Loucy (cell line): ENCODE measurements around the gene PALD1.

Experiments used
- H2AFZ ChIP-seq: fragments of 200-600 bp; sonication (generic); 2 replicates; pipeline ENCODE4 v1.6.0; 2016; ENCODE audit warnings: antibody characterized with exemption, mild to moderate bottlenecking, low read length, moderate library complexity
- H3F3A ChIP-seq: fragments of 200-600 bp; 2 replicates; pipeline ENCODE4 v1.6.0; 2016; ENCODE audit warnings: antibody characterized with exemption, low read depth, mild to moderate bottlenecking
- H3K27me3 ChIP-seq: fragments of 200-600 bp; sonication (generic); 2 replicates; pipeline ENCODE4 v1.6.1; 2014; ENCODE audit warnings: low read length, mild to moderate bottlenecking; ENCODE audit not compliant: insufficient read depth, poor library complexity, severe bottlenecking
- H3K36me3 ChIP-seq: fragments of 200-600 bp; sonication (generic); 2 replicates; pipeline ENCODE4 v1.6.1; 2016; ENCODE audit warnings: low read length; ENCODE audit not compliant: insufficient read depth
- H3K4me1 ChIP-seq: fragments of 200-600 bp; sonication (generic); 2 replicates; pipeline ENCODE4 v1.5.1; 2014; ENCODE audit warnings: low read length, mild to moderate bottlenecking; ENCODE audit not compliant: insufficient read depth, poor library complexity, severe bottlenecking
- H3K4me2 ChIP-seq: fragments of 200-600 bp; sonication (generic); 2 replicates; pipeline ENCODE4 v1.6.0; 2014; ENCODE audit warnings: antibody characterized with exemption, low read length, low read depth, mild to moderate bottlenecking; ENCODE audit not compliant: poor library complexity, severe bottlenecking
- H3K4me3 ChIP-seq: fragments of 200-600 bp; sonication (generic); 2 replicates; pipeline ENCODE4 v1.5.1; 2014; ENCODE audit warnings: low read length, mild to moderate bottlenecking, mixed read lengths; ENCODE audit not compliant: poor library complexity, severe bottlenecking
- H3K79me2 ChIP-seq: fragments of 200-600 bp; sonication (generic); 2 replicates; pipeline ENCODE4 v1.6.1; 2014; ENCODE audit warnings: low read length; ENCODE audit not compliant: insufficient read depth
- H3K9ac ChIP-seq: fragments of 200-600 bp; sonication (generic); 2 replicates; pipeline ENCODE4 v1.6.0; 2014; ENCODE audit warnings: mild to moderate bottlenecking, low read depth, low read length, moderate library complexity; ENCODE audit not compliant: poor library complexity, severe bottlenecking
- H3K9me2 ChIP-seq: fragments of 200-600 bp; sonication (generic); replicated peaks from 2 replicates; pipeline ENCODE4 v1.6.1; 2016; ENCODE audit warnings: low read depth, low read length, mixed read lengths
- H3K9me3 ChIP-seq: fragments of 200-600 bp; sonication (generic); 2 replicates; pipeline ENCODE4 v1.6.1; 2014; ENCODE audit warnings: mild to moderate bottlenecking, antibody characterized with exemption, low read length, low read depth; ENCODE audit not compliant: insufficient read depth
- H4K20me1 ChIP-seq: fragments of 200-600 bp; sonication (generic); 2 replicates; pipeline ENCODE4 v1.6.0; 2014; ENCODE audit warnings: antibody characterized with exemption, low read length, mild to moderate bottlenecking; ENCODE audit not compliant: insufficient read depth, poor library complexity, severe bottlenecking
- CTCF ChIP-seq: fragments of 200-600 bp; sonication (generic); conservative IDR thresholded peaks from 2 replicates; pipeline ENCODE4 v1.5.1; 2014; ENCODE audit warnings: mild to moderate bottlenecking, antibody characterized with exemption, low read length
- EZH2phosphoT487 ChIP-seq: fragments of 200-600 bp; IDR thresholded peaks from 2 replicates; pipeline ENCODE4 v1.6.1; 2018; ENCODE audit warnings: antibody characterized with exemption, mild to moderate bottlenecking, moderate library complexity, borderline replicate concordance

Gene PALD1

GRCh38 chr10:70544431-70545340 lies 66.1 kb downstream of the PALD1 start:
- H3K36me3 ChIP-seq: peaks cover 2% of the 10 kb centered on the region; the same call in 1 of the 2 replicates
- H3K9me3 ChIP-seq: no peaks in the 10 kb centered on the region
- no peak overlapping the region for H3K4me3 ChIP-seq
- H3F3A ChIP-seq: no peaks in the 10 kb centered on the region
- no peaks in the 10 kb centered on the region for H3K9me2 ChIP-seq
- no peaks in the 10 kb centered on the region for H4K20me1 ChIP-seq
- no peaks in the 10 kb centered on the region for H3K27me3 ChIP-seq
- no peak overlapping the region for H3K9ac ChIP-seq
- no peak overlapping the region for H2AFZ ChIP-seq
- H3K79me2 ChIP-seq: no peaks in the 10 kb centered on the region
- no peak overlapping the region for H3K4me2 ChIP-seq
- no peak for TF ChIP-seq EZH2phosphoT487
- TF ChIP-seq CTCF: no peak
- no peaks in the 10 kb centered on the region for H3K4me1 ChIP-seq

- TF ChIP-seq EZH2phosphoT487 (no peak), CTCF (no peak)
- Histone ChIP-seq H3K36me3 (peaks cover 7% of the 10 kb centered on the region; the same call in 1 of the 2 replicates), H3K4me1 (no peaks in the 10 kb centered on the region)
These were observed 68.0 kb downstream of the PALD1 start for GRCh38 chr10:70546584-70546983.

DNA sequence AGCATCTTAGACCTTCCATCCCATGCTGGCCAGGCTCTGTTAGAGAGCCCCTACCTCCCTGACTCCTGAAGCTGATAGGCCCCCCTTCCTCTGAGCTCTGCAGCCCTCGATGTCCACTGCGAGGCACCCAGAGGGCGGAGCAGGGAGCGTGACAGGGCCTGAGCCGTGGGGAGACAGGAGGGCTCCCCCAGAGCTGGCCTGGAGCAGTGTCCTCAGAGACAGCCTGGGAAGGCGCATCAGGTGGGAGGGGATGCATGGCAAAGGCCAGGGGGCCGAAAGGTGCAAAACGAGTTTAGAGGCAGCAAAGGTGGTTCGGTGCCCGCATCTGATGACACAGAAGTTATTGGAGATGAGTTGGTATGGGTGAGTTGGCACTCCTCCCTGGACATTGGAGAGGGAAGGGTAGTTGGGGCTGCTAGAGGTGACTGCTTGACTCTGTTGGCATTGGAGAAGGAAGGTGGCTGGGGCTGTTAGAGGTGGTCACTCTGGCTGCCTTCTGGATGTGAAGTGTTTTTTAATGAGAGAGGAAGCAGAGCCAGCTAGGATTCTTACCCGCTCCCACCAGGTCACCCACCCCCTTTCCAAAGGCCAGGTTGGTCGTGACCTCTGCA lies 70.9 kb downstream of the PALD1 start:
- H3K9me2 ChIP-seq: no peaks in the 10 kb centered on the region
- H3K79me2 ChIP-seq: no peaks in the 10 kb centered on the region
- no peaks in the 10 kb centered on the region for H3K9me3 ChIP-seq
- H4K20me1 ChIP-seq: no peaks in the 10 kb centered on the region
- peaks cover 13% of the 10 kb centered on the region; the same call in 1 of the 2 replicates for H3K36me3 ChIP-seq
- no peak overlapping the region for H3K4me3 ChIP-seq
- H3K27me3 ChIP-seq: no peaks in the 10 kb centered on the region
- no peak overlapping the region for H3K9ac ChIP-seq
- TF ChIP-seq CTCF (no peak), EZH2phosphoT487 (no peak)
- H3F3A ChIP-seq: no peaks in the 10 kb centered on the region
- H3K4me1 ChIP-seq: no peaks in the 10 kb centered on the region
- H2AFZ ChIP-seq: no peak overlapping the region
- no peak overlapping the region for H3K4me2 ChIP-seq

More at GRCh38 chr10:70546584-70546983, 68.0 kb downstream of the PALD1 start:
- Histone ChIP-seq H3F3A (no peaks in the 10 kb centered on the region), H3K4me2 (no peak overlapping the region), H2AFZ (no peak overlapping the region), H3K9ac (no peak overlapping the region), H4K20me1 (no peaks in the 10 kb centered on the region), H3K4me3 (no peak overlapping the region), H3K9me2 (no peaks in the 10 kb centered on the region), H3K79me2 (no peaks in the 10 kb centered on the region), H3K9me3 (no peaks in the 10 kb centered on the region), H3K27me3 (no peaks in the 10 kb centered on the region)
